HG03025 (cell line): ENCODE data around the gene KTN1.

Experiments used
- ATAC-seq: cut with Tn5 transposase; IDR thresholded peaks from one replicate; pipeline ENCODE4 v1.9.1; 2021; ENCODE audit warnings: mild to moderate bottlenecking, moderate library complexity; ENCODE audit not compliant: unreplicated experiment, low FRiP score

Gene KTN1

DNA sequence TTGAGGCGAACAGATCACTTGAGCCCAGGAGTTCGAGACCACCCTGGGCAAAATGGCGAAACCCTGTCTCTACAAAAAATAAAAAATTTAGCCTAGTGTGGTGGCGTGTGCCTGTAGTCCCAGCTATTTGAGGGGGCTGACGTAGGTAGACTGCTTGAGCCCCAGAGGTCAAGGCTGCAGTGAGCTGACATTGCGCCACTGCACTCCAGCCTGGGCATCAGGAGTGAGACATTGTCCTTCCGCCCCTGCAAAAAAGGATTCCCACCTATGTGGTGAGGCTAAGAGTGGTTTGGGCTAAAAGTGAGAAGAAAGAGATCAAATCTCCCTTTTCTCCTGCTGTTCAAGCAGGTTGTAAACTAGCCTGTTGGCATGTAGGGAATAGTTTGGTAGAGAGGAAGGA lies 5.0 kb upstream of the KTN1 start:
- ATAC-seq = no peak

DNA sequence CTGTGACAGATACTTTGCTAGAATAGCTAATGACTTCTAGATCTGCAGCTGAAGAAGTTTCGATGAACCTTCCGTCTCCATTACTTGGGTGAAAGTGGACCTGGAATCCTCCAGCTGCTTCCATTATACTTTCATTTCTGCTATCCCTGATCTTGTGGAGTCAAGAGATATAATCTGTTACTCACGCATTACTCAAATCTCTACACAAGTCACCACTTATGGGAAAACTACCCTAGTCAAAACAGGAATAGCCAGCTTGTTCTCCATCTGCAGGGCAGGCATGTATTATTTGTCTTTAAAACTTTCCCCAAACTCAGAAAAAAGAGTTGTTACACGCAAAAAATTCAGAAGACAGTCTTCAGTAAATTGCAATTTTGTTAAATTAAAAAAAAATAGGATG lies 2.8 kb upstream of the KTN1 start:
- no peak for ATAC-seq

DNA sequence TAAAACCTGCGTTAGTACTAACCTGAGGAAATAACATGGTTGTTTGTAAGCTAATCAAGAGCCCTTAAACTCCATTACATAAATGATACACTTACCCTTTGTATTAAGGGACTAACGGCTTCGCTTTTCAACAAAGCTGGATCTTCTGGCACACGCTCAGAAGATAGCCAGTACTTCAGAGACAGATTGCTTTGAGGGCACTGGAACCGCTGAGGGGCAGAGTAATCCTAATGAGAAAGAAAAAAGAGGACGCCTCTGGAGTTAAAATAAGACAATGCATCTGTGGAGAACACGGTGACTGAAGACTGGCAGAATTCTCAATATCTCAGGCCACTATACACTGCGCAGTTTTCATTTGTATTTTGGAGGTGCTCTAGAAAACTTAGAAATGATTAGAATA lies 1.5 kb upstream of the KTN1 start:
- ATAC-seq = no peak

DNA sequence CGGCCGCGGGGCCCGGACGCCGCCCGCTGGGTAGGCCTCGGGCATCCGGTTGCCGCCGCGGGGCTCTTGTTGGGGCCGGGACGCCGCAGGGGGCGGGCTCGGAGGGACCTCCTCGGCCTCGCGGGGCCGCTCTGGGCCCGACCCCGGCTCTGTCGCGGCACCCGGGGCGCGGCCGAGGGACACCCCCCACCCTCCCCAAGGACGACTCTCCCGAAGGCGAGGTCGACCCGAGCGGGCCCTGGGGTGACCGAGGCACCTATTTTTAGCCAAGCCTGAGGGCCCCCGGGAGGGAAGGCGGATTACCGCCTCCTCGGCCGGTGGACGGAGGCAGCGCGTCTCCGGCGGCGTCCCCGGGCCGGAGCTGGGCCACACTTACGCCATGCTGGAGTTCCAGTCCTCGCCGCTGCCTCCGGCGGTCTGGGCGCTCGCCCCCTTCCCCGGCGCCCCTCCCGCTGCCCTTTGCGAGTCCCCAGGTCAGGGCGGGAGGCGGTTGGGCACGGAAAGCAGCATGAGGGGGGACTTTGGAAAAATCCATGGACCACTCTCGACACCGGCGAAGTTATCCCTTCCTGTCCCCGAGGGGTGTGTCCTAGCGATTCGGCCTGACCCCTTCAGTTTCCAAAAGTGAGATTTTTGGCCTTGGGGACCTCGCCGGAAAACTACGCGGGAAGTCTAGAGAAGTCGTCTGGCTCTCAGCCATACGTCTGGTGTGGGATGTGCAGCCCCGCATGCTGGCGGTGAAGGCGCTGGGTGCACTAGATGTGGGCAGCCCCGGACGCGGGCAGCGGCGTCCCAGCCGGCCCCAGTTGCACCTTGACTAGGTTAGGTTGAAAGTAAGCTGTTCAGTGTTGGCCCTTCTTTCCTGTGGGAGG lies 699 bp downstream of the KTN1 start:
- peak; percentile 43 for ATAC-seq

DNA sequence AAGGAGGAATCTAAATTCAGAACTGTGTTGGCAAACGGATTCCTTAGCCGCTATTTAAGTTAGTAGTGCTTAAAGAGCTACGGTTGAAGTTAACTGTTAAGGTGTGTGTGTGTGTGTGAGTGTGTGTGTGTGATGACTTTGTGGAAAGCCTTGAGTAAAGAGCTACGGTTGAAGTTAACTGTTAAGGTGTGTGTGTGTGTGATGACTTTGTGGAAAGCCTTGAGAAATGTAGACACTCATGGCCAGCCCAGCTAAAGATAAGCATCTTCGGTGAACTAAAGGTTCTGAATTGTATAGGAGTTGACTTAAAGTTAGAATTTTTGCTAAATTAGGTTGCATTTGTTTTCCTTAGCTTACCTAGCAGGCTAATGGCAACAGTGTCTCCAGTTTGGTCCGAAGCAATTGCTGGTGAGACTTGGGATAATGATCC lies 1.4 kb downstream of the KTN1 start:
- ATAC-seq = no peak

DNA sequence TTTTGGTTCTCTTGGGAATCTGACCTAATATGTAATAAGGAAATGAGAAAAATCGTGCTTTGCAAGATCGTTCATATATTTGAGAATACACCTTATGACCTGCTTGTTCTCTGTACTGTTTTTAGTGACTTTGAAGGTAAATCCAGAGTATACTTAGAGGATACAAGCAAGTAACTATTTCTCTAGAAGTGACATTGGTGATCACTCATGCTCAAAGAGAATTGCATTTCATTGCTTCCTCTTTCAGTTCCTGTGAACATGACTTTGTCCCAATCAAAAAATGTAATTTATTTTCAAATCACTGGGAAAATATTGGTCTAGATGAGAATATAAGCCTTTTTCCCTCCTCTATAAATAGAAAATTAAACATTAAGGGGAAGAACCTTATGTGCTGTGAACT lies 2.7 kb downstream of the KTN1 start:
- ATAC-seq = no peak

DNA sequence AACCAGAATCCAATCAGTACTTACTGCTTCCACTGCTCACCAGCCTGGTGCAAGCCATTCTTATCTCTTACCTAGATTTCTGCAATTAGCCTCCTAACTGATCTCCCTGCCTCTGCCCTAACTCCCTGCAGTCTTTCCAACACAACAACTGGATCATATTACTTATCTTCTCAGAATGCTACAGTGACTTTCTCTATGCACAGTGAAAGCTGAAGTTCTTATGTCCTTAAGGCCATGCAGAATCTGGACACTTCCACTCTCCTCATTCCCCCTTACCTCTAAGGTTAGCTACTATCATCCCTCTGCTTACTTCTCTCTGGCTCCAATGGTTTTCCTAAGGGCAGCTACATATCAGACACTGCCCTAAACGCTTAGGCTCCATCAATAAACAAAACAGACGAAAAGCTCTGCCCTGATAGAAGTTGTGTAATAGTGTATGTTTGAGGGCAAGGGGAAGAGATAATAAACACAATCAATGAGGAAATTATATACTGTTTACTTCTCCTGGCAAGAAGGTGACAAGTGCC lies 4.0 kb downstream of the KTN1 start:
- no peak for ATAC-seq

DNA sequence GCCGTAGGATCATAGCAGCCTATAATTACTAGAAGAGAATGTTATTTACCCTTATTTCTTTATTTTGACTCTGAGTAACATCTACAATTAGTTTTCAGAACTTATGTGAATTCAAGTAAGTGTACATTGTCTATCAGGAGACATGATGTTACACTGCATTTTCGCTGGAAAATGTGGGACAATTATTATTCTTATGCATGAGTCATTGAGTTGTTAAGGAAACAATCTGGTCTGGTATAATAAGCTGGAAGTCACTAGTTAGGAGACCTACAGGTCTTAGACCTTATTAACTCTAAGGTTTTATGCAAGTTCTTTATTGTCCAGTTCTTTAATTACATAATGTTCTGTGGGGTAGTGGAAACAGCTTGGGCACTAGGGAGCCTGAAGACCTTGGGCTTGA lies 5.8 kb downstream of the KTN1 start:
- no peak for ATAC-seq

DNA sequence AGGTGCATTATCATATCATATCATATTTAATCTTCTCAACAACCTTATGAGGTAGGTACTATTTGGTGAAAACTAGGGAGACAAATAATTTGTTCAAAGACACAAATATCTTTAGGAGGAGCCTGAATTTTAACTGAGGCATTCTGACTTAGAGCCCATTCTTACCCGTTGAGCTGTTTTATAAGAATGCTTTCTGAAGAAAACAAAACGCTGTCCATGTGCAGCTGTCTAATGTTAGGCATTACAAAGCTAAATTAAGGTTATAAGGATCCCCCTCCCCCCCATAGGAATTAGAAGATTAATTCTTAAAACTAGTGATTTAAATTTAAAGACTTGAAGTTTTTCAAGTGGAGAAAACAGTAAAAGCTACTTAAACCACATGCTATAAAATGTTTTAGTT lies 6.4 kb downstream of the KTN1 start:
- no peak for ATAC-seq

DNA sequence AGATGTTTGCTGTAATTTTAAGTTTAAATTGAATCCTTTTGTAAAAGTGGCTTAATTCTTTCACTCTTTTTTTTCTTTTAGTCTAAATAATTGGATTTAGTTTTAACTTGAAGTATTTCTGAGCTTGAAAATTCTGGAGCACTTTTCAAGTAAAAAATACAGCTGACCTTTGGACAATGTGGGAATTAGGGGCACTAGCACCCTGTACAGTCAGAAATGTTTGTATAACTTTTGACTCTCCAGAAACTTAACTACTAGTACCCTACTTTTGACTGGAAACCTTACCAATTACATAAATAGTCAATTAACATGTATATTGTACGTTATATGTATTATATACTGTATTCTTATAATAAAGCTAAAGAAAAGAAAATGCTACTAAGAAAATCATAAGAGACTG lies 7.8 kb downstream of the KTN1 start:
- ATAC-seq = no peak

DNA sequence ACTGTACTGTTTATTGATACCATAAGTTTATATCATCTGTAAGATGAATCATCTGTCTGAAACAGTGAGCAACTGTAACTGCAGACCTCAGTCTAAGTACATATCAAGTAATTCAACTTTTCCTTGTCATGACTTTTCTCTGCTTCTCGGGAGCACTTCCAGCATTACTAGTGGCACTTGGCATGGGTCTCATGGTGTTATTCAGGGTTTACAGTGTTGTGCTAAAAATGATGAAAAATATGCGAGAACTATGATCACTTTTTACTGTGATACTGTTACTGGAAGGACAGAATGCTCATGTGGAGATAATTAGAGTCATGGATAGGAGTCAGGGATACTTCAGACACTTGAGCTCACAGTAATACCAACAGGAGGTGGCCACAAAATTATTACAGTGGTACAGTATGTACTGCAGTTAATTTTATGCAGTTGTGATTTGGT lies 8.3 kb downstream of the KTN1 start:
- ATAC-seq = no peak

DNA sequence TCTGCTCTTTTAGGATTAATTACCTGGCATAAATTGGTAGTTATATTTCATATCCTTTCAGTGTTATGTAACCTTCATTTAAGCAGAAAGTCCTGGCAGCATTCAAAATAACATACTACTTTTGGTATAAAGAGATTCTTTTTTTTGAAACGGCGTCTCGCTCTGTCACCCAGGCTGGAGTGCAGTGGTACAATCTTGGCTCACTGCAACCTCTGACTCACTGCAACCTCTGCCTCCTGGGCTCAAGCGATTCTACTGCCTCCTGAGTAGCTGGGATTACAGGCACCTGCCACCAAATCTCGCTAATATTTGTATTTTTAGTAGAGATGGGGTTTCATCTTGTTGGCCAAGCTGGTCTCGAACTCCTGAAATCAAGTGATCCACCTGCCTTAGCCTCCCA lies 9.2 kb downstream of the KTN1 start:
- no peak for ATAC-seq

DNA sequence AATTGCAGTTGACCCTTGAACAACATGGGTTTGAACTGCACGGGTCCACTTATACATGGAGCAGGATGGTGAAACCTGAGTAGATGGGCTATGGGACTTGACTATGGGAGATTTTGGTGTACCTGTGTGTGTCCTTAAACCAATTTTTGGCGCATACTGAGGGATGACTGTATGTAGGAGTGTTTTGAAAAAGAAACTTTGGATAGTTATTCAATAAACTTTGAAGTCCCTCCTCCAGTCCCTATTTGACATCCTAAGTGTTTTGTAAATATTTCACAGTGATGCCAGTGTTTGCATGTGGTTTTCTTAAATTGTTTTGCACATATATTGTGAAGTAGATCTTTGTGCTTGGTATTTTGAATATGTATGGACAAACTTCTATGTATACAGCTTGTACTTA lies 12.4 kb downstream of the KTN1 start:
- no peak for ATAC-seq

DNA sequence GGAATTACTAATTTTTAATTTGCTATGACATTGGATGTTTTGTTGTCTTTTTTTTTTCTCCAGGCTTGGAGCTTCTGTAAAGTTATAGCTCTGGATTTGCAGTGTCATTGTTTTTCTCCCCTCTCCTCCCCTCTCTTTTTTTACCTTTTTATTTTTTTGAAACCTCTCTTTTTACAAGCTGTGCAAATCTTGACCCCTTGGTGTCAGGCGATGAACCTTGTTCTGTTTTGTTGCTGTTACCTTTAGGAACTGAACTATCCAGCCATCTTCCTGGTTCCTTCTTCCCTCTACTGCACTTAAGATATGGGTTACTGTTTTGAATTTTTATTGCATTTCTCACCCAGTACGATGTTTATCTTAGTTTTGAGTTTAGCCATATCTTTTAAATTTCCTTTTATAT lies 13.7 kb downstream of the KTN1 start:
- no peak for ATAC-seq

DNA sequence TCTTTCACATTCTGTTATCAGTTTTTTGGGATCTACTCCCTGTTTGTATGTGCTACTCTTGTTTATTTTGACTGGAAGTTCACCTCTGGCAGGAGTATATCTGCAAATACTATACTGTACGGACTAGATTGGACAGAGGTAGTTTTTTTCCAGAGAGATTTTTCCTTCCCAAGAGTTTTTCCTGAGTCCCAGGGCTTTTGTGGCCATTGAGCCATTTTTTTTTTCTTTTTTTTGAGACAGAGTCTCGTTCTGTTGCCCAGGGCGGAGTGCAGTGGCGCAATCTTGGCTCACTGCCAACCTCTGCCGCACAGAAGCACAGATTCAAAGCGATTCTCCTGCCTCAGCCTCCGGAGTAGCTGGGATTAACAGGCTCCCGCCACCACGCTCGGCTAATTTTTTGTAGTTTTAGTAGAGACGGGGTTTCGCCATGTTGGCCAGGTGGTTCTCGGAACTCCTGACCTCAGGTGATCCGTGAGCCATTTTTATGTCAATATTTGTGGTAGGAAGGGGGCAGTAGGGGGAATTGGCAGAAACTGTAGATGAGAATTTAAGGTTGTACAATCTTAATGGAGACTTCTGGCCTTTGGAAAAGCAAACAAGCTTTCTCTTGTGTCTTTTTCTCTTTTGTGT lies 19.4 kb downstream of the KTN1 start:
- ATAC-seq = no peak

DNA sequence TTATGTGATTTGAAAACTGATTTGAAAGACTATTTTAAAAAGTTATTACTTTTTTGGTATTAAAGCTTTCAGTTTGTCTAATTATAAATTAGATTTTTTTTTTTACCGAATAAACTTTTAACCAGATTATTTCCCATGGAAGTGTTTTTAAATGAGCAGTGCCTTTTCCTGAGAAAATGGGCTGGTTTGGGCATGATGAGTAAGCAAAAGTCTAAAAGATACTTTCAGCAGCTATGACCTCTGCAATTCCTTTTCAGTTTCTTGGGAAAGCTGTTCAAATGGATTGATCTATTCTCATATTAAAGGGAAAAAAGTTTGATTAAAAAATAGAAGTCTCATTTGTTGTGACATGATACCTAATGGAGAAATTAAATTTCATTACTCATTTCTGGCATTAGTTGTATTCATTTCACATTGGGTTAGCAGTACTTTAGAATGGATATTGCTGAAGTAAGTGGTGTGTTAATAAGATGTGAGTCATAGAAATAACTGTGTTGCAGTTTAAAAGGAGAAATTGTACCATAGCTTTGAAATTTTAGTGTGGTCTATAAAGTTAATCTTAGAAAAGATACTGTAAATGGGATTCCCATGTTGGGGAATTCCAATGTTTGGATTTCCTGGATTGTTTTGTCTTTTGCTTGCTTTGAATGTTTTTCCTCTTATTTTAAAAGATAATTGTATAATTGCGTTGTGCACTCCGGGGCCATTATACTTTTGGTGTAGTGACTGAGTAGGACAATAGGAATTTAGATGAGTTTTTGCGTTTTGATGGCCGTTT lies 21.0 kb downstream of the KTN1 start:
- ATAC-seq = no peak

DNA sequence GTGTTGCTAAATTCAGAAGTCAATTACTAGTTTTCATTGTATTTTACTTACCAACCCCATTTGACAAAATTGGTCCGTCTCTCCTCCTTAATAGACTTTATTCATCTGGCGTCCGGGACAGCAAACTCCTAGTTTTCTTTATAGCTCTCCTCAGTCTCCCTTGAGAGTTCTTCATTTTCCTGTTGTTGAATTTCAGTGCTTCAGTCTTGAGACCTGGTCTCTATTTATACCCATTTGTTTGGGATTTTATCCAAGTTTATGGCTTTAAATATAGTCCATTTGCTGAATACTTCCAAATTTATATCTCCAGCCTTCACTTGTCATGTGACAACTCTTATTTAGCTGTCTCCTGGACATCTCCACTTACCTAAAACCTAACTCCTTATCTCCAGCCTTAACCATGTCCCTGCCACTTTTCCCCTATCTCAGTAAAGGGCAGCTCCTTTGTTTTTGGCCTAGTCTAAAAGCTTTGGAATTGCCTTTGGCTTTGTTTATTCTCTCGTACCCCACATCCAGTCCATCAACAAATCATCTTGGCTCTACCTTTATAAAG lies 23.5 kb downstream of the KTN1 start:
- no peak for ATAC-seq

DNA sequence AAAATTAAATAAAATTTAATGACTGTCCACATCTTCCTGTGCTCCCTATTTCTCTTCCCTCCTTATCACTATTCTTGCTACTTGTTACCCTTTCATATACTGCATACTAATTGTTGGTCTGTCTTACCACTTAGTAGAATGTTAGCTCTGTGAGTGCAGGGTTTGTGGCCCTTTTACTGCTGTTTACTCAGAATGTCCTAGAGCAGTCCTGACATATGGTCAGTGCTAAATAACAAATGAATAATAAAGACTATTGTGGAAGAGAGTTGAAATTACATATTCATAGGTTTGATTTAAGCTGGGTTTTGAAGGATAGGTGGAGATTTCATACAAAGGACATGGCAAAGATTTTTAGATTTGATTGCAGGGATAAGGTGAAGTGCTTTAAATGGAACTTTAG lies 24.5 kb downstream of the KTN1 start:
- ATAC-seq = no peak

DNA sequence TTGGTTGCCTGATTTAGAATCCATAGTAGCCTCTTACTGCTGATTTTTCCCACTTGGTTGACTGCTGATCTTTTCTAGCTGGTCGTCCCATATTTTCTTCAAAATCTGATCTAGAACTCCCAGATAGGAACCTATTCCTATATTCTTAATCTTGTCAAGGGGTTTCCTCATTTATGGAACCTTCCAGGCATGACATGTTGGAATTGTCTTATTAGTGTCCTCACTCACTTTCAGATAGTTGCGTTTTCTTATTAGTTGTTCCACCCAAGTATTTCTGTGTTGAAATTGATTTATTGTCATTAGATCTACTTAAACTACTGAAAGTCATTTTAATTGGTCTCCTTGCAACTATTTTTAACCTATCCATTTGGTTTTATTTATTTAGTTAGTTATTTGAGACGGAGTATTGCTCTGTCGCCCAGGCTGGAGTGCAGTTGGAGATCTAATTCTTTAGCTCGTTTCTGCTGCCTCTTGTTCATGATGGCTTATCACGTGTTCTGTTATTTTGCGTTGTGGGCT lies 25.0 kb downstream of the KTN1 start:
- ATAC-seq = no peak

DNA sequence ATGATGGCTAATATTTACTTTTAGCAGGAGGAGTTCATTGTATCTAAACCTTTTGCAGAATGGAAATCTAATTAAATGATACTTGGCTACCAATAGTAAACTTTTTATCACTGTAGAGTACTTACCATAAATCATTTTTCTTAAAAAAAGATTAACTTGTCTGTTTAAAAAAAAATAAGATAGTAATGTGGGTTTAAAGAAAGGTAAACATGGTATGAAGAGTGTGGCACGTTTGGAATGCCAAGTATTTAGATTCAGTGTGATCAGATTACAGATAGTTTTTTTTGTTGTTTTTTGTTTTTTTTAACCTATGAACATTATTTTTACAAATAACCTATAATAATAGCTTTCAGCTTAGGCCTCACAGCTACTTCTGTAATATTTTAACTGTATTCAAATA lies 25.8 kb downstream of the KTN1 start:
- ATAC-seq = no peak

DNA sequence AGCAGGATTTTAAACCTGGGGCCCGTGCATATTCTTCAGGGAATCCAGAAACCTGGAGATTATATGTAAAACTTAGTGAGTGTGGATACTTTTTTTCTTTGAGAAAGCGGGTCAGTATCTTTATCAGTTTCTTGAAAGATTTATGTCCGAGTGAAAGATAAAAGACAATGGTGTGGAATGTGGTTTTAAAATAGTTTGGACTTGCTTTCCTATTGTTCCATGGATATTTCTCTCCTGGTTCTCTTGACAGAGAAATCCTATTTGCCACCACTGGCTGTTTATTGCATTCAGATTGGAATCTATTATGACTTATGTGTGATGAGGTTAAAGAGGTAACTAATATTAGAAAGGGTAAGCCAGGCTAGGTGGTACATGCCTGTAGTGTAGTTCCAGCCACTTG lies 27.4 kb downstream of the KTN1 start:
- no peak for ATAC-seq
